NT2/D1 (cell line): ENCODE measurements around the gene SLX4IP.

ENCODE experiments used
- DNase-seq: peaks from one replicate; pipeline ENCODE4 v3.0.0-alpha.2; 2011; ENCODE audit warnings: low read depth, low spot score
- H3K27me3 ChIP-seq: 2 replicates; pipeline ENCODE4 v1.6.0; 2011; ENCODE audit warnings: mild to moderate bottlenecking; ENCODE audit not compliant: insufficient read length, insufficient read depth
- H3K36me3 ChIP-seq: 2 replicates; pipeline ENCODE4 v1.6.1; 2011; ENCODE audit warnings: mild to moderate bottlenecking, low read length, mixed read lengths; ENCODE audit not compliant: insufficient read depth, insufficient read length
- H3K4me1 ChIP-seq: 2 replicates; pipeline ENCODE4 v1.5.1; 2011; ENCODE audit not compliant: insufficient read depth, insufficient read length
- H3K4me3 ChIP-seq: 2 replicates; pipeline ENCODE4 v1.5.1; 2011; ENCODE audit warnings: low read depth; ENCODE audit not compliant: insufficient read length
- H3K9ac ChIP-seq: 2 replicates; pipeline ENCODE4 v1.6.0; 2011; ENCODE audit warnings: low read depth; ENCODE audit not compliant: insufficient read length
- H3K9me3 ChIP-seq: 2 replicates; pipeline ENCODE4 v1.5.1; 2011; ENCODE audit warnings: mild to moderate bottlenecking, low read length; ENCODE audit not compliant: insufficient read depth
- SUZ12 ChIP-seq: IDR thresholded peaks from 2 replicates; pipeline ENCODE4 v1.6.1; 2011; ENCODE audit not compliant: insufficient read length, insufficient read depth; ENCODE audit errors: extremely low read depth
- YY1 ChIP-seq: IDR thresholded peaks from 2 replicates; pipeline ENCODE4 v1.6.1; 2011; ENCODE audit not compliant: insufficient read length, insufficient read depth
- ZNF274 ChIP-seq: IDR thresholded peaks from 2 replicates; pipeline ENCODE4 v1.6.1; 2011; ENCODE audit warnings: mild to moderate bottlenecking, low read depth, low read length

Gene SLX4IP

GRCh38 chr20:10555393-10555792 lies 120.3 kb downstream of the SLX4IP start:
- H3K27me3 ChIP-seq = no peaks in the 10 kb centered on the region
- no peaks in the 10 kb centered on the region for H3K4me1 ChIP-seq
- no peaks in the 10 kb centered on the region for H3K9me3 ChIP-seq
- TF ChIP-seq YY1 = no peak
- no peak for TF ChIP-seq SUZ12
- TF ChIP-seq ZNF274 = no peak
- H3K9ac ChIP-seq = no peak overlapping the region
- no peak overlapping the region for H3K4me3 ChIP-seq
- no peak for DNase-seq
- no peaks in the 10 kb centered on the region for H3K36me3 ChIP-seq

DNA sequence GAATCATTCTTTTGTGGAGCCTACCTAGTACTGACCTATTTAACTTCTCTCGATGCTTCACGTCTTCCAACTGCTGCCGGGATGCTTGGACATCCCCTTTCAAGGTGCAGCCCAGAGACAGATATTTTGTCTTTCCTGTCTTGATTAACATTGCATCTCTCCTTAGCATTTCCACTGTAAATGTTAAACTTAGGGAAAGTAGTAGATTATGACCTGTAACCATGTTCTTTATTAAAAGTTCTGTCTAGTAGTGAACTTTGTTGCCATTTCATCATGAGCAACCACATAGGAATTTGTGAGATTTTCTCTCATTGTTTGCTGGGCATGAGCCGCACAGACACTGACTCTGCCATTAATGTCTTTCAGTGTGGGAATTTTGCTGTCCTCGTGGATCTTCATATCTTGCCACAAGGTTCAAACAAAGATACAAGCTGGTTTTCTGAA lies 120.8 kb downstream of the SLX4IP start:
- no peak for DNase-seq
- TF ChIP-seq ZNF274 = no peak
- no peak overlapping the region for H3K4me3 ChIP-seq
- H3K9ac ChIP-seq = no peak overlapping the region
- peaks cover 3% of the 10 kb centered on the region for H3K36me3 ChIP-seq
- no peaks in the 10 kb centered on the region for H3K9me3 ChIP-seq
- no peaks in the 10 kb centered on the region for H3K27me3 ChIP-seq
- H3K4me1 ChIP-seq = no peaks in the 10 kb centered on the region

DNA sequence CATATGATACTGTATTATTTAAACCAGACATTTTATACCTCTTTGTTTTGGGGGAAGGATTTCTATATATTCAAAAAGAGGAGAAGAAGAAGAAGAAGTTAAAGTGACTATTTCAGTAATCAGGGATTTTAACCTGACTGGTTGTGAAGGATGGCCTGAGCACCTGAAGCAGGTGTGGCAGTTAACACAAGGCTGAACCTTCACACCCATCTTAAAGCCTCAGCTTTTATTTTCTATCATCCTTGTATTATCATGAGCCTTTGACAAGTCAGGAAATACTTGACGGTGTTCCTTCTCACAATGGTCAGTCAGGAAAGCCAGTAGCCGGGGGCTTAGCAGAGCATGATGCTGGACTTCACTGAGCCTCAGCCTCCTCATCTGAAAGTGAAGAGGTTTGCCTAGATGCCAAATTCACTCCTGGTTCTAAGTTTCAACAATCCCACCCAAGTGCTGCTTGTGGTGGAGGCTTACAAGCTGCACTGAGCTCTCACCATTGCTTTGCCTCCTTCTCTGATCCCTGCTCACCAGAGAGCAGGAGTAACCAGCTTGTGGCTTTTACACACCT lies 121.5 kb downstream of the SLX4IP start:
- Histone ChIP-seq H3K4me3 (no peak overlapping the region), H3K36me3 (peaks cover 3% of the 10 kb centered on the region), H3K9me3 (no peaks in the 10 kb centered on the region), H3K4me1 (no peaks in the 10 kb centered on the region), H3K9ac (no peak overlapping the region), H3K27me3 (no peaks in the 10 kb centered on the region)
- no peak for TF ChIP-seq YY1
- TF ChIP-seq SUZ12 = no peak
- no peak for TF ChIP-seq ZNF274
- no peak for DNase-seq

- H3K4me1 ChIP-seq = no peaks in the 10 kb centered on the region
- H3K36me3 ChIP-seq = peaks cover 8% of the 10 kb centered on the region
- DNase-seq = no peak
- H3K9me3 ChIP-seq = no peaks in the 10 kb centered on the region
- H3K27me3 ChIP-seq = no peaks in the 10 kb centered on the region
- H3K4me3 ChIP-seq = no peak overlapping the region
- H3K9ac ChIP-seq = no peak overlapping the region
- no peak for TF ChIP-seq YY1
- TF ChIP-seq SUZ12 = no peak
- no peak for TF ChIP-seq ZNF274
Measured at GRCh38 chr20:10557685-10558084, 122.6 kb downstream of the SLX4IP start.

GRCh38 chr20:10558635-10559187 lies 123.6 kb downstream of the SLX4IP start:
- no peaks in the 10 kb centered on the region for H3K4me1 ChIP-seq
- DNase-seq = no peak
- no peaks in the 10 kb centered on the region for H3K9me3 ChIP-seq
- H3K27me3 ChIP-seq = no peaks in the 10 kb centered on the region
- no peak overlapping the region for H3K9ac ChIP-seq
- H3K36me3 ChIP-seq = peaks cover 8% of the 10 kb centered on the region
- no peak for TF ChIP-seq SUZ12
- TF ChIP-seq ZNF274 = no peak
- TF ChIP-seq YY1 = no peak
- H3K4me3 ChIP-seq = no peak overlapping the region

- Histone ChIP-seq H3K4me1 (no peaks in the 10 kb centered on the region), H3K9ac (no peak overlapping the region), H3K36me3 (peaks cover 8% of the 10 kb centered on the region), H3K4me3 (no peak overlapping the region), H3K9me3 (no peaks in the 10 kb centered on the region), H3K27me3 (no peaks in the 10 kb centered on the region)
- no peak for DNase-seq
- TF ChIP-seq SUZ12 (no peak), ZNF274 (no peak), YY1 (no peak)
Measured at GRCh38 chr20:10559266-10559665, 124.2 kb downstream of the SLX4IP start.

DNA sequence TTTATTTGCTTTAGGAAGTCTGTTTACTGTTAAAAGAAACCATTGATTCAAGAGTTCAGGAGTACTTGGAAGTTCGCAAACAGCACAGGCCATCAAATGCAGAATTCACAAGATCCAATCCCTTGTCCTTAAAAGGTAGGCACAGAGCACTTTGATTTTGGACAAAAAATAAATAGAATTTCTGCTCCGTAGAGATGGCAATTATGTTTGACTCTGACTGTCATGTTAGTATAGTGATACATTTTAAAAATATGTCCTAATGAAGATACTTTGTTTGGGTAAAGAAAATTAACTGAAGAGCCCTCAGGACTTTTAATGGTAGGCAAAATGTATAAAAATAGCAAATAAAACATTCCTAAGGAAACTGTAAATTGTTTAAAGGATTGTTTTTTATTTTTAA lies 125.6 kb downstream of the SLX4IP start:
- Histone ChIP-seq H3K36me3 (peaks cover 8% of the 10 kb centered on the region), H3K9ac (no peak overlapping the region), H3K4me3 (no peak overlapping the region), H3K9me3 (no peaks in the 10 kb centered on the region), H3K27me3 (no peaks in the 10 kb centered on the region), H3K4me1 (no peaks in the 10 kb centered on the region)
- no peak for TF ChIP-seq SUZ12
- DNase-seq = no peak
